GM21526 (cell line): ENCODE data around the gene TNS2.
"Not testable (repeated sequence)": the region's sequence is repeated elsewhere in the genome, so short reads cannot be mapped to it uniquely, and the experiment has no call there.

ENCODE experiments used
- ATAC-seq: cut with Tn5 transposase; IDR thresholded peaks from one replicate; pipeline ENCODE4 v1.9.1; 2021; ENCODE audit warnings: moderate library complexity; ENCODE audit not compliant: unreplicated experiment, low FRiP score

The TNS2 gene

DNA sequence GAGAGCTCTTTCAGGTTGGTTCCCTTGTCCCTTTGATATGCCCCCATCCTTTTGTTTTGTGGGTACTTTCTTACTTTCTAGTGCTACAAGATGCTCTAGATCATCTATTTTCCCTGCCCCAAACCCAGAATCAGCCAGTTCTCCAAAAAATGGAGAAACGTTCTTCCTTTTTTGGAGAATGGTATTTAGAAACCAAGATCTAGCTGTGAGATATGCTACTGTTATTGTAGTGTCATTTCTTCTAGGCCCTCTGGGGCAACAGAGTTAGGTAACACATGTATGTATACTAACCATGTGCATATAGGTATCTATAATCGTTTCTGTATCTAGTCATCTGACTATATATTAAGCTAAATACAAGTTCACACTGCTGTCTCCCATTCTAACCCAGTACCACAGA, 40.7 kb downstream of the TNS2 start:
- ATAC-seq = no peak

GRCh38 chr12:53091756-53092155, 41.9 kb downstream of the TNS2 start:
- no peak for ATAC-seq

DNA sequence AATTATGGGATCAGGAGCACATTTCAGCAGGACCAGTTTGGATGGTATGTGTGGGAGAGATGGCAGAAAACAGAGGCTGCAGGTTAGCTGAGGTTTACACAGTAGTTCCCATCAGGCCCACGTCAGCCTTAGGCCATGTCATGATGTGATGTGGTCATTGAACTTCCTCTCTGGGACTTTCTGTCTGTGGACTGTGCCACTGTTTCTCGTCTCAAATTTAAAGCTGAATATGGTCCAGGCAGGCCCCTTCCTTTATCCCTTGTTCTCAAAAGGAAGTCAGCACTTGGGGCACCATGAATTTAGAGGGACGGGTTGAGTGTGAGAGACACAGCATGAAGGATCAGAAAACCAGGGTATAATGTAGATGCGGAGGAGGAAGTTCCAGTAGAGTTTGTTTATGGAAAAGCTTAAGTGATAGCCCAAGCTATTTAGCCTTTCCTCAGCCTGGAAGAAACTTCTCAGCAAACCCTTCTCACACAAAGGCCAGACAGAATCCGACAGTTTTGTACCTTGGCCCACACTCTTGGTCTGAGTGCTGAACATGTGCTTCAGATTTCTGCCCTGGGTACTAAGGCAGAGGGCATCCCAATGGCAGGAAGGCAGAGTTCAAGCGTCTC, 44.0 kb downstream of the TNS2 start:
- ATAC-seq = no peak

- no peak for ATAC-seq
Observed at GRCh38 chr12:53094394-53094787, 44.5 kb downstream of the TNS2 start.

DNA sequence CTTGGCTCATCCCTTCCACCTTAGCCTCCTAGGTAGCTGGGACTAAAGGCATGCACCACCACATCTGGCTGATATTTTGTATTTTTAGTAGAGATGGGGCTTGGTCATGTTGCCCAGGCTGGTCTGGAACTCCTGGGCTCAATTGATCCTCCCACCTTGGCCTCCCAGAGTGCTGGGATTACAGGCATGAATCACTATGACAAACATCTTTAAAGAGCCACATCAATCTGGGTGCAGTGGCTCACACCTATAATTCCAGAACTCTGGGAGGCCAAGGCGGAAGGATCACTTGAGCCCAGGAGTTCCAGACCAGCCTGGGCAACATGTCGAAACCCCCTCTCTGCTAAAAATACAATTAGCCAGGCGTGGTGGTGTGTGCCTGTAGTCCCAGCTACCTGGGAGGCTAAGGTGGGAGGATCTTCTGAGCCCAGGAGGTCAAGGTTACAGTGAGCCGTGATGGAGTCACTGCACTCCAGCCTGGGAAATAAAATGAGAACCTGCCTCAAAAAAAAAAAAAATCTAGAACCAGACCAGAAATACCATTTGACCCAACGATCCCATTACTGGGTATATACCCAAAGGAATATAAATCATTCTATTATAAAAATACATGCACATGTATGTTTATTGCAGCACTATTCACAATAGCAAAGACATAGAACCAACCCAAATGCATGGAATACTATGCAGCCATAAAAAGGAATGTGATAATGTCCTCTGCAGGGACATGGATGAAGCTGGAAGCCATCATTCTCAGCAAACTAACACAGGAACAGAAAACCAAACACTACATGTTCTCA, 45.1 kb downstream of the TNS2 start:
- not testable (repeated sequence) for ATAC-seq

DNA sequence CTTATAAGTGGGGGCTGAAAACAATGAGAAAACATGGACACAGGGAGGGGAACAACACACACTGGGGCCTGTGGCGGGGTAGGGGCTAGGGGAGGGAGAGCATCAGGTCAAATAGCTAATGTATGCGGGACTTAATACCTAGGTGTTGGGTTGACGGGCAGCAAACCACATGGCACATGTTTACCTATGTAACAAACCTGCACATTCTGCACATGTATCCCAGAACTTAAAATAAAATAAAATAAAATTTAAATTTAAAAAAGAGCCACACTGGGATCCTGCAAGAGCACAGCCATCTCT, 45.7 kb downstream of the TNS2 start:
- ATAC-seq = not testable (repeated sequence)

- no peak for ATAC-seq
Observed at GRCh38 chr12:53096089-53096741, 46.4 kb downstream of the TNS2 start.

DNA sequence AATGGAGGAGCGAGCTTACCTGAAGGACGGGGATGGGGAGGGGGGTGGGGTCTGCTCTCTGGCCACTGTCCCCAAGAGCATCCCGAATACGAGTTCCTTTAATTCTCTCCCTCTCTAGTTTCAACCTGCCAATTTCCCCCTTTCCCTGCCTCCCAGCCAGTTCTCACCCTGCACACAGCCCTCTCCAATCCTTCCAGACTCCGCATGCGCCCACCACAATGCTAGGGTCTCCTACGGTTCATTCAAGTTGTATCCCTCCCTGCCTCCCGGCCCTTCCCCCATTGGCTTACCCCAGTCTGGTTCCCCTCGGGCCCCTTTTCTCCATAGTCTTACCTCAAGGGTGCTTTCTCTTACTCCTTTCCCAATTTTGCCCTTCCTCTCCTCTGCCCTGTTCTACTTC, 46.9 kb downstream of the TNS2 start:
- ATAC-seq = no peak

DNA sequence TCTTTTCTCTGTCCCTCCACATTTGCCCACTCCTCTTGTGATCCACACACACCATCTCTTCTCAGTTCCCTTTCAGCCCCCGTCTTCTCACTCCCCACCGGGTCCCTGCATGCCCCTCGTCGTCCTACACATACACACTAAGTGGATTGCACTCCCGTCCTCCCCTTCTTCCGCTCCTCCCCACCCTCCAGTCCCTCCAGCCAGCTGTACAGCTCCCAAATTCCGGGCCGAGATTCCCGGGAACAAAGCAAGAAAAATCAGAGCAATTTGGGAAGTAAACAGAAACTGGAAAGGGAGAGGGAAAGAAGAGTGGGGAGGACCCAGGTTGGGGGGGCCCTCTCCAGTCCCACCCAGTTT, 47.3 kb downstream of the TNS2 start:
- ATAC-seq = no peak

- ATAC-seq = no peak
Observed at GRCh38 chr12:53097564-53098353, 47.9 kb downstream of the TNS2 start, which contains the start of gene IGFBP6. TSS of gene IGFBP6 (plus strand) at chr12:53097667. CDS start at chr12:53097718, 51 bp downstream.

DNA sequence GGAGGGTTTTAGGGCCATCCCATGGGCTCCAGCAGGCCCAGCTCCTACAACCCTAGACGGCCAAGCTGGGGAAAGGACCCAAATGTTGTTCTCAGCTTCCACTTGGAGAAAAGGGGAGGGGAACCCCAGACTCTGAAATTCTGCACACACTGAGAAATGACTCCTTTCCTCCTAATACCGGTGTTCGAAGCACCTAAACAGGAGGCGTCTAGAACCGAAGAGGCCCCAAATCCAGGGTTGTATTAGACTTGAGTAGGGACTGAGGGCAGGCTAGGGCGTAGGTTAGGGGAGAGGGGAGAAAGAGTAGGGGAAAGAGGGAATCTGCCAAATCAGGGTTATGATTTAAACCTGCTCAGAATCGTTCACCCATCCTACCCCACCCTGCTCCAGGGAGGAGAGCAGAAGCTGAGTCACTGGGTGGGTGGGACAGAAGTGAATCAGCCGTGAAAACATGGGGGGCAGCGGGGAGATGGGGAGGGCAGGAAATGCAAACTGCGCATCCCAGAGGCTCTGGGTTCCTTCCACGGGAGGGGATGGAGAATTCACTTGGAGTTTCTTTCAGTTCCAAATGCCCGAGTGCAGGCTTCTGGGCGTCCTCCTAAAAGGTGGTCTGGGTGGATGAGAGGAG, 48.6 kb downstream of the TNS2 start:
- ATAC-seq = no peak

DNA sequence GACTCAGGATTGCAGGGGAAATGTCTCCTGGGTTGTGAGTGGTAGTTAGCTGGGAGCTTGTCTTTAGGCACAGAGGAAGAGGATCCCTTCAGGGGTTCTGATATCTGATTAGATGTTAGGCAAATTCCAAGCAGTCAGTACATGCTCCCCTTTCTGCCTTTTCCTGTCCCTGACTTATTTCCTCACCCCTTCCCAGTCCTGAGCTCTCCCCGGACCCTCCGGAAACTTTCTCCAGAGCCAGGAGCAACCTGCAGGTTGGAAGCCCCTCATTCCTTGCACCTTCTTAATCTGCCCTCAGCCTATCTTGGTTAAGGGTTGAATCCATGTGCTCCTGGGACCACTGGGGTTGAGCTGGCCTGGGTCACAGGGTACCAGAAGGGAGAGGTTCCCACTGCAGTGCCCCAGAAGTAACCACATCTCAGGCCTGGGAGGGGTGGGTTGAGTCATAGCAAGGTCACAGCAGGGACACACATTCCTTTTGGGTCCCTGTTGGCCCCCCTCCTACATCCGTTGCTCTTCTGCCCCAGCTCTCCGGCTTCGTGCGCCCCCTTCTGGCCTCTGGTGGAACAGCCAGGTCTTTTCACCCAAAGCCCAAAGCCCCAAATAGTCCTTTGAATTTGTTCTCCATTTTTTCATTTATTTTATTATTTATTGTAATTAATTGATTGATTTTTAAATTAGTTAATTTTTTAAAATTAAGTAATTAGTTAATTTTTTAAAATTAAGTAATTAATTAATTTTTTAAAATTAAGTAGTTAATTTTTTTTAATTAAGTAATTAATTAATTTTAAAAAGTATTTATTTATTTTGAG, 49.4 kb downstream of the TNS2 start:
- ATAC-seq = no peak

DNA sequence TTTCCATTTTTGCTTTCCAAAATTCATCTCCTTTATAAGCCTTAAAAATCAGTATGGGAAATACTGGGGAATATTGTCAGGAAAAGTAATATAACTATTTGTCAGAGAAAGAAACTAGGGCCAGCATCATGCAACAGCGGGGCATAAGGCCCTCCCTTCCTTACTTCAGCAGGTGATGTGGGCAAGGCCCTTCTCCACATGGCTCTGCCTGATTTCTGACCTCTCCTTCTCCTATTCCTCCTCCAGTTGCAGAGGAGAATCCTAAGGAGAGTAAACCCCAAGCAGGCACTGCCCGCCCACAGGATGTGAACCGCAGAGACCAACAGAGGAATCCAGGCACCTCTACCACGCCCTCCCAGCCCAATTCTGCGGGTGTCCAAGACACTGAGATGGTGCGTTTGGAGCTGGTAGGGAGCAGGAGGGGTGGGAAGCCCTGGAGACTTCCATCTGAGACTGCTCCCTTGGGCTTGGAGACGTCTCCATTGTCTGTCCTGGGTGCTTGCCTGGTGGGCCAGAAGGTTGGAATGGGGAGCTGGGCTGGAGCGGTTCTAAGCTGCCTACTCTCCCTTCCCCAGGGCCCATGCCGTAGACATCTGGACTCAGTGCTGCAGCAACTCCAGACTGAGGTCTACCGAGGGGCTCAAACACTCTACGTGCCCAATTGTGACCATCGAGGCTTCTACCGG, 50.7 kb downstream of the TNS2 start:
- ATAC-seq = no peak

DNA sequence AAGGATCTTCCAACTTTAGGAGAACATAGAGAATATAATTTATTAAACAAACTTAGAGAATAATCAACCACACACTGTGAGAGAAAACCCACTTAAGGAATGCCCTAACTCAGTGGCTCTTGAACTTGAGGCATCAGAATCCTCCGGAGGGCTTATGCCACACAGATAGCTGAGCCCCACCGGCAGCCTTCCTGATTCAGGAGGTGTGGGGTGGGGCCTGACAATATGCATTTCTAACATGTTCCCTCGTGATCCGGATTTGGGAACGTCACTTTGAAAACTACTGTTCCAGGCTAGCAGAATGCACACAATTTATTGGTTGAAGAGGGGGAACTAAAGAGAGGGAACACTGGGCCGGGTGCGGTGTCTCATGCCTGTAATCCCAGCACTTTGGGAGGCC, 51.4 kb downstream of the TNS2 start:
- ATAC-seq = no peak

DNA sequence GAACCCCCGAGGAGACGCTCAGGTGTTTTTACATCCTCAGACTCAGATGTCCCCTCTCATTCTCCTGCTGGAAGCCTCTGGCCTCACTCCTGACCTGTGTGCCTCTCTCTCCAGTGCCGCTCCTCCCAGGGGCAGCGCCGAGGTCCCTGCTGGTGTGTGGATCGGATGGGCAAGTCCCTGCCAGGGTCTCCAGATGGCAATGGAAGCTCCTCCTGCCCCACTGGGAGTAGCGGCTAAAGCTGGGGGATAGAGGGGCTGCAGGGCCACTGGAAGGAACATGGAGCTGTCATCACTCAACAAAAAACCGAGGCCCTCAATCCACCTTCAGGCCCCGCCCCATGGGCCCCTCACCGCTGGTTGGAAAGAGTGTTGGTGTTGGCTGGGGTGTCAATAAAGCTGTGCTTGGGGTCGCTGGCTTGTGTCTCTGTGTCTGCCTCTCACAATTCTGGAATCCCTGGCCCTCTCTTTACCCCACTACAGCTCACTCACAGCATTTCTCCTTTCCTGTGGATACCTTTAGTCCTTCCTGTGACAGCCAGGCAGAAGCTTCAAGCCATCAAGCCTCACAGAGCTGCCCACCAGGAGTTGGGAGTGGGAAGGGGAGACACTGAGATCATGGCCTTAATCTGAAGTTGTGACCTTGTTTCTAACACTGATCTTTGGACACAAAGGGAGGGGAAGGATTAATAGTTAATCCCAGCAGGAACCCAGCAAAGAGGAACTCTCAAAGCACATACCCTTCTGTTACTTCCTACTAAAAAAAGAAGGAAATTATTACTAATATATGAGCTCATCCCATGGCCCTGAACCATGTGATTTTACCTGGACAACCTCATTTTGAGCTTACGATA, 52.3 kb downstream of the TNS2 start:
- no peak for ATAC-seq

DNA sequence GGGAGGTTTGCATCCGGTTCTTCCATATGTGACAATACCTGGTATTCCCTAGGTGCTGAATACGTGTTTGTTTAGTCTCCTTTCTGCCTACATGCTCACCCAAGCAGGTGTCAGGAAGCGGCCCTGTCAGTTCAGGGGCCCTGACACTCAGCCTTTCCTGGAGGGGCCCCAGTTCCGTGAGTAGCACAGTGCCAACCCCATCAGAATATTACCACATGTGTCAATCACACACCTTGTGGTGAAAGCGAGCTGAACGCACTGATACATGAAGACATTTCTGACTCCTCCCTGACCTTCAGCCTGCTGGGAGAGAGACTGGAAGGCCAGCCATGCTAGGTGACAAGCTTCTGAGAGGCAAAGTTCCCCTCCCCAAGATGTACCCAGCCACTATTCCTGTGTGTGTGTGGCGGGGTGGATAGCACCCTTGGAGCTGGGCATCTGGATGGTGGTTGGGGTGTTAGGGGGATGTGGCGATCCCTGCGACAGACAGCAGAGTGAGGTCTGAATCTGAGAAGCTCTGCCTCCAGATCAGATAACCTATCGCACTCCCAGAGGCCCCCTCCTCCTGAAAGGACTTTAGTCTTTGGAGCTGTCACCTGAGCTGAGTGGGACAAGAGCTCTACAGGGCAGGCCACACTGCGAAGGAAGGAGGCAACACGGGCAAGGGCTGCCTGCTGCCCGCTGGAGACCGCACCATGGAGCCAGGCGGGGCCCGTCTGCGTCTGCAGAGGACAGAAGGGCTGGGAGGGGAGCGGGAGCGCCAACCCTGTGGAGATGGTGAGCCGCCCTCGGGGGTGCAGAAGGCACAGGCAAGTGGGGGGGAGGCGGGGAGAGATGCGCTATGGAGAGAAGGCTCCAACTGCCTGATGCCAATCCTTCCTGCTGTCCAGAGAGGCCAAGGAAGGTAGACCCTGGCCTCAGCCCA, 53.3 kb downstream of the TNS2 start, which contains the start of gene SOAT2:
TSS of gene SOAT2 (plus strand) at position 604 of the 925 bp plus-strand sequence. CDS start at position 696, 92 bp downstream.
- no peak for ATAC-seq

DNA sequence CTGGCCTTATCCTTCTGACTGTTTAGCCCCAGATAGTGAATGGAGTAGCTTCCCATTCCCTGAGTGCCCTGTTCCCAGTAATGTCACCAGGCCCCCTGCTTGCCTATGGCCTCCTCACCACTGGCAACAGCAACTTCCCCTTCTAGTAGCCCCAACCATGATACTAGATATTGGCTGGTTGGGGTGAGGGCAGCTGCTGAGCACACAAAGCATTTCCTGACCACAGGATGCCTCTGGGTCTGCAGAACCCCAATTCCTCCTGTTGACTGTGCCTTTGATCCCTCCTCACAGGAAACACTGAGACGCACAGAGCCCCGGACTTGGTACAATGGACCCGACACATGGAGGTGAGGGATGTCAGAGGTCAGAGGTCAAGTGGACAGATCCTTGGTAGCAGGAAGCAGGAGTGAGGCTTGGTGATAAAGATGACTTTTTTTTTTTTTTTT, 54.0 kb downstream of the TNS2 start:
- no peak for ATAC-seq
